ENCODE data around the gene SPATA31D1.
"Not testable (repeated sequence)": the region's sequence is repeated elsewhere in the genome, so short reads cannot be mapped to it uniquely, and the experiment has no call there.

SPATA31D1 gene

DNA sequence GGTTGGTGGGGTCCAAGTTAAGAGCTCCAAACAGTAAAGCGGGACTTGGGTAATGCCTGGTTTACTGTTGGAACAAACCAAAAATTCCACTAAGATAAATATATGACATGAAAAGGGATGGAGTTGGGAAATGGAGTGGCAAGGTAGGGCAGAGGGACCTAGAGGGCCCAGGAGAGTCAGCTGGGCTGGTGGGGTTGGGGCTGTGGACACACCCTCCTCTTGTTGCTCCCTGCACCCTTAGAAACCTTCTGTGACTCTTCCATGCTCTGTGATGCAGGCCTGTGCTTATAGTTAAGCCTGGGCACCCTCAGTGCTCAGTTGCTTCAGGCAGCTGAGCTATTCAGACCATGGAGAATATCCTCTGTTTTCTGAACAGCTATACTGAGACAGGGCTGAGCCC, at the start of gene SPATA31D1:
SPATA31D1 (plus strand) TSS at position 301 of the 400 bp plus-strand sequence; CDS start at position 348, 47 bp downstream.
- DNase-seq = not testable (repeated sequence)

DNA sequence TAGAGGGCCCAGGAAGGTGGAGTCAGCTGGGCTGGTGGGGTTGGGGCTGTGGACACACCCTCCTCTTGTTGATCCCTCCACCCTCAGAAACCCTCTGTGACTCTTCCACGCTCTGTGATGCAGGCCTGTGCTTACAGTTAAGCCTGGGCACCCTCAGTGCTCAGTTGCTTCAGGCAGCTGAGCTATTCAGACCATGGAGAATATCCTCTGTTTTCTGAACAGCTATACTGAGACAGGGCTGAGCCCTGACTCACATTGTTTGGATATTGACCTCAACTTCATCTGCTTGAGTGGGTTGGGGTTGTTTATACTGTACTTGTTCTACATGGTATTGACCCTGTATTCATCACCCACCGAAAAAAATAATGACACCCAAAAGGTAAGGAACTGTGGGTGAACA, 45.2 kb upstream of the SPATA31D1 start, which contains the start of gene SPATA31D3:
SPATA31D3 (plus strand) TSS at position 108 of the 400 bp plus-strand sequence; CDS start at position 194, 86 bp downstream.
- DNase-seq = not testable (repeated sequence)

DNA sequence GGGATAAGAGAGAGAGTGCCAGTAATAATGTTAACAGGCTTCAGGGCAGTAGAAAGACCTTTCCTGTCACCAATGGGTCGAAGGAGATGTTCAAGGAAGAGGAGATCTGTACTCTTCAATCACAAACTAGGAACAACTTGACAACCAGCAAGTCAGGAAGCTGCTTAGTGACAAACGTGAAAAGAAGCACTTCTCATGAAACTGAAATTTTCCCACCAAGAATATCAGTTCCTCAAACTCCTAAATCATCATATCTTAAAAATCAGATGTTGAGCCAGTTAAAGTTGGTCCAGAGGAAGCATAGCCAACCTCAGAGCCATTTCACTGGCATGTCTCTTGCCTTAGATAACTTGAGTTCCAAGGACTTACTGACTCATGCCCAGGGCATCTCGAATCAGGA, 39.9 kb upstream of the SPATA31D1 start:
- not testable (repeated sequence) for DNase-seq

DNA sequence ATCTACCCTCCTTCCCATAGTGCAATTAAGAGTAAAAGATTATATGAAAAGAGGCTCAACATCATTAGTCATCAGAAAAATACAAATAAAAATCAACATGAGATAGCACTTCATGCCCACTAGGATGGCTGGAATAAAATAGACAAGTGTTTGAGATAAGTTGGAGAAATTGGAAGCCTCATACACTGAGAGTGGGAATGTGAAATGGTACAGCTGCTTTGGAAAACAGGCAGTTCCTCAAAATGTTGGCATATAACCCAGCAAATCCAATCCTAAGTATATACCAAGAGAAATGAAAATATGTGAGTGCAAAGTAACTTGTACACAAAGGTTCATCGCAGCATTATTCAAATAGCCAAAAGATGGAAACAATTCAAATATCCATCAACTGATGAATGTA, 35.5 kb upstream of the SPATA31D1 start:
- DNase-seq = no peak

DNA sequence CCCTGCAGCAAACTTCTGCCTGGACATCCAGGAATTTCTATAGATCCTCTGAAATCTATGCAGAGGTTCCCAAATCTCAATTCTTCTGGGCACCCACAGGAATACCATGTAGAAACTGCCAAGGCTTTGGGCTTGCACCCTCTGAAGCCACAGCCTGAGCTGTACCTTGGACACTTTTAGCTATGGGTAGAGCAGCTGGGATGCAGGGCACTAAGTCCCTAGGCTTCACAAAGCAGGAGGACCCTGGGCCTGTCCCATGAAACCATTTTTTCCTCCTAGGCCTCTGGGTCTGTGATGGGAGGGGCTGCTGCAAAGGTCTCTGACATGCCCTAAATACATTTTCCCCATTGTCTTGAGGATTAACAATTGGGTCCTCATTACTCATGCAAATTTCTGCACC, 32.9 kb upstream of the SPATA31D1 start:
- no peak for DNase-seq

DNA sequence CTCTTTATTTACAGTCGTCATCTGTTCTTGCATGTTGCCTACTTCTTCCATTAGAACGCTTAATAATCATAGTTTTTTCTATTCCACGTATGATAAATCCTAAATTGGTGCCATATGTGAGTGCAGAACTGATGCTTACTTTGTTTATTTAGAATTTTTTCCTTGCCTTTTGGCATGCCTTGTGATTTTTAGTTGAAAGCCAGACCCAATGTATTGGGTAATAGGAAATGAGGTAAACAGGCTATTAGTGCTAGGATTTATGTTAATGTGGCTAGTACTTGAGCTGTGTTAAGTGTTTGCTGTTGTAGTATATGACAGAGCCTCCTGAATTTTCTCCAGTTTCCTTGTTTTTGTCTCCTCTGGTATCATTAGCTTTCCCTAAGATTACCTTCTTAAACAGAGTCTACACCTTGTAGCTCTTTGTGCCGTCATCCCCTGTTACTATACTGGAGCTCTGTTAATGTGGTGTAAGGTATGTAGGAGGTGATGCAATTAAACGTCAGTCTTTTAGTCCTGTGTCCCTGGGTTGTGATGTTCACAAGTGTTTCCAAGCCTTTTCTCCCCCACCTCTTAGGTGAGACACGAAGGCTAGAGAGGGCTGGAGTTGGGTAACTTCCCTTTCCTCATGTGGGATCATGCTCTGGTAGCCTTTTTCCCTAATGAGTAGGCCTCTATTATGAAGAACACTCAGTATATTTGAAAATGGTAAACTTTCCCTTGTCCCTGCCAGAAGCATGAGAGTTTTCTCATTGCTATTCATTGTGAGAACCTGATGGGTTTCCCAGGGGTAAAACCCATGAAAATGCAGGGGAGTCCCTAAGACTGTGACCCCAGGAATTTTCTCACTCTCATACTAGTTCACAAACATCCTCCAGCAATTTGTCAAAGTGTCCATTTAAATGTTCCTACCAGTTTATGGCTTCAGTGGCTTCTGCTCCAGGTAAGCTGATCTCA, 24.1 kb upstream of the SPATA31D1 start:
- no peak for DNase-seq

DNA sequence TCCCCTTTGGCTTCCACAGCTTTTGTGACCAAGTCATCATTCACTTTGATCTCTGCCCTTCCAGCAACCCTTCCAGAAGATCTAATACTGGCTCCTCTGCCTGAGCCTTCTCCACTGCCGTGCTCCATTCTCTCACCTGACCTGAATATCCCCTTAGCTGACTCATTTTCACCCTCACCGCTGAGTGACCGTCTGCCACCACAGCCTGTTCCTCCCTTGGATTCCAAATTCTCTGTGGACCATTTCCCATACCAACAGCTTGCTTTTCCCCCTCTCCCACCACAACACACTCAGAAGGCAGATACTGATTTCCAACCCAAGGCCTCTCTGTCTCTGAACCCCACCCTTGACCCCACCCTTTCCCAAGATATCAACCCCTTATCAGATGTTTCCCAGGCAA, 20.5 kb upstream of the SPATA31D1 start:
- DNase-seq = no peak

DNA sequence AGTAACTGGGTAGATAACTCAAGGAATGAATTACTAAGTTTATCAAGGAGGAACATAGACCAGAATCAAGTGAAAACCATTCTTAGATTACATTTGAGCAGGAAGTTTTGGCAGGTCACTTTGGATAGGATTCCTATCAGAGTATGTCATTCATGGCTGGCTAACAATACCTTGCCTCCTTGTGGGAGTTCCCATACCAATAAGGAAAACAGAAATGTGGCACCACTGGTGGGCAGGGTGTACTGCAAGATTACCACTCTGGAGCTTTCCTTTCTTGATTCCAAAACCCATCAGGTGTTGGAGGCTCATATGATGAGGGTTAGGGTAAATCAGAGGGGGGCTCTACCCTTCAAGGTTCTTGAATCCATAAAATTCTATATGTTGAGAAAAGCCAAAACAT, 18.6 kb upstream of the SPATA31D1 start:
- DNase-seq = no peak

DNA sequence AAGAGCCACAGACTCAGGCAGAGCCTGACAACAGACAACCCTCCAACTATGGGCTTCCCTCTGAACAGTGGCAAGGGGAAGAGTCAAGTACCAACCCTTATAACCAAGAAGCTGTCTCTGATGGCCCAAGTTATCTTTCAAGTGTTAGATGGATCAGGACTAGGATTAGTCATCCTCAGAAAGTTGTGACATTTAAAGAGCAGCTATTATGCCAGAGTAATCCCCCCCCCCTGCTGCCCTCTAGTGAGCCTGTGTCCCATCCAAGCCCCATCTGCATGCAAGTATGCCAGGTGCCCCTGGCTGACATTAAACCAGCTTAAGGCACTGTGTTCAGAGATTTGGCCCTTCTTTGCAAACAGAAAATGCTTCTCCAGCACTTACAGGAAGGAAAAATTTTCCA, 16.8 kb upstream of the SPATA31D1 start:
- DNase-seq = no peak

DNA sequence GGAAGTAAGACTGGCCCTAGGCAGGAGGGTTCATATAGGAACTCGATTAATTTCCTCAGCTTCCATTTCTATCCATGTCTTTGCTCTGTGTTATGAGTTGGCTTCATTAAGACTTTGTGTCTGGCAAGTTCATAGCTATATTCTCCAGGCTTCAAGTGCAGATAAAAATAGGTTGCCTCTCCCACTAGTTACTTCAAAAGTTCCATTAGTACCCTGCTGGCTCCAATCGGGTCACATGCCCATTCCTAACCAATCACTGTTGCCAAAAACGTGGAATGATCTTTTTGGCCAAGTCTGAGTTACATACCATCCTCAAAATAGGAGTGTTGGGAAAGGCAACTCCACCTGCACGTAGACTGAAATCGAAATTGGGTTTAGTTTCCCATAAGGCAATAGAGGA, 13.8 kb upstream of the SPATA31D1 start:
- DNase-seq = no peak

DNA sequence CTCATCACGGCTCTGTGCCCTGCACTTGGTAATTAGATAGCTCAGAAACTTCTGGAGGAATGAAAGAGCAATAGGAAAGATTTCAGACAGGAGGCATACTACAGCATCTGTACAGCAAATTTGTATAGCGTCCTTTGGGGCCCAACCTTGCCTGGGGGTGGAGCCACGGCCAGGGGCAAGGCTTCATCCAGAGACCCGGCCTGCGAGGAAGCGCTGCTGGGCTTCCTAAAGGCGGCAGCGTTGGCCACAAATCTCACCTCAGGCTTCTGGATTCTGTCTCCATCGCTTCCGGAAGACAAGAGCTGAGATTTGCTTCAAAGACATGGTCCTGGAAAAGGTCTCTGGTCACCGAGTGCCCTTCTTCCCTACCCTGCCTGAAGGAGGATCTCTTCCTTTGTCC, 12.2 kb upstream of the SPATA31D1 start:
- no peak for DNase-seq

DNA sequence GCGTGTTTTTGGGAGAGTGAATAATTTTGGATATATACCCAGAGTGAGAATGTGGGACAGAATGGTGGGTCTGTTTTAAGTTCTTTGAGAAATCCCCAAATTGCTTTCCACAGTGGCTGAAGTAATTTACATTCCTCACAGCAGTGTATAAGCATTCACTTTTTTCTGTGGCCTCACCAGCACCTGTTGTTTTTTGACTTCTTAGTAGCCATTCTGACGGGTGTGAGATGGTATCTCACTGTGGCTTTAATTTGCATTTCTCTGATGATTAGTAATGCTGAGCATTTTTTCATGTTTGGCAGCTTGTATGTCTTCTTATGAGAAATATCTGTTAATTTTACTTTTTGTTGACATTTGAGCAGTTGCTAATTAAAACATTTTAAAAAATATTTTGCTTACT, 9.4 kb upstream of the SPATA31D1 start:
- no peak for DNase-seq

DNA sequence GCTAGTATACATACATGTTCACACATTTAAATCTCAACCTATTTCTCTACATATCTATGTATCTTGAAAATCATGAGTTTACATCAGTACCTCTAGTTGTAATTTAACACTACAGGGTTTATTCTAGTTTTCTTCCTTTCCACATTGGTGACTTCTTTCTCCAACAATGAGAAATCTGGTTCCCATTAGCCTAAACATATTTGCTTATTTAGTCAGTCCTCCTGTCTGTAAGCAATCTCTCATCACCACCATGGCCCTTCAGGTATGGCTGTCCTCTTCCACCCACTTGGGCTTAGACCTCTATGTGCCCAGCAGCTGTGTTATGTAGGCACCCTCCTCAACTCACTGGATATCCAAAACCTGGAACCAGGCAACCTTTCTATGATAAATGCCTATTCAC, 8.0 kb upstream of the SPATA31D1 start:
- no peak for DNase-seq

DNA sequence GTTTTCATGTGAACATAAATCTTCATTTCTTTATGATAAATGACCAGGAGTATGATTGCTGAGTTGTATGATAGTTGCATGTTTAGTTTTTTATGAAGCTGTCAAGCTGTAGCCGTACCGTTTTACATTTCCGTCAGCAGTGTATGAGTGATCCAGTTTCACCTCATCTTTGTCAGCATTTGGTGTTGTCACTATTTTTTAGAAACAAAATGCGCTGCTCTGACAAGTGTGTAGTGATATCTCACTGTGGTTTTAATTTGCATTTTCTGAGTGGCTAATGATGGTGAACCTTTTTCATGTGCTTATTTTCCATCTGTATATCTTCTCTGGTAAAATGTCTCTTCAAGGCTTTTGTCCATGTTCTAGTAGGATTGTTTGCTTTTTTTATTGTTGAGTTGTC, 6.7 kb upstream of the SPATA31D1 start:
- DNase-seq = no peak

DNA sequence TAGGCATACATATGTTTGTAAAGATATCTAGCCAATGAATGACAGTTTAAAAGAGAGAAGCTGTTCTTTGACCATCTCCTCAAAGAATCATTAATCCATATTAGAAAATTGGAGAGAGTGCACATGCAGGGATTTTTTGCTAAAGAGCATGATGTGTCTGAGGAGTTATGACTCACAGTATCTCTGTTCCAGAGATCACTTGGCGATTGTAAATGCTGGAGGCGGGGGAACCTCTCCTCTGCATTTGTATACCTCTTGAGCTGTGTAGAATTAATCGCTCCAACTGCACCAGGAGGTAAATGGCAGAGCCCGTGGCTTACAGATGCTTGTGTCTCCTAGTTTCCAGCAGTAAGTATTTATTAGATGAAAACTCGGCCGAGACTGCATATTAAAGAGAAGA, 3.6 kb upstream of the SPATA31D1 start:
- DNase-seq = no peak

DNA sequence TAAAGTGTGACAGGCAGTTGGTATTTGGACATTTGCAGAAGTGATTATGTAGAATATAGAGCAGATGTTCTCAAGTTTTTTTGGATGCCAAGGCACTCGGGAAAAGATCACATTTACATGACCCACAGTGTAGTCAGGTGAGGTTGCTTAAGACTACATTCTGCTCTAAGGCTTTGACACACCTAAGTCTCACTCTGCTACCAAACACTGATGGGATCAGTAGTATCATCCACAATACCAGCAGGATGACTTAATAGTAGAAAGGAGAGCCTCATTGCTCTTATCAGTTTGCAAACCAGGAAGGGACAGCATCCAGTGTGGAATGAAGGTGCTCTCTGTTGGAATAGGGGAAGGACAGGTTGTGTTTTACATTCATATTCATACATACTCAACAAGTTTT, 2.5 kb upstream of the SPATA31D1 start:
- DNase-seq = no peak

DNA sequence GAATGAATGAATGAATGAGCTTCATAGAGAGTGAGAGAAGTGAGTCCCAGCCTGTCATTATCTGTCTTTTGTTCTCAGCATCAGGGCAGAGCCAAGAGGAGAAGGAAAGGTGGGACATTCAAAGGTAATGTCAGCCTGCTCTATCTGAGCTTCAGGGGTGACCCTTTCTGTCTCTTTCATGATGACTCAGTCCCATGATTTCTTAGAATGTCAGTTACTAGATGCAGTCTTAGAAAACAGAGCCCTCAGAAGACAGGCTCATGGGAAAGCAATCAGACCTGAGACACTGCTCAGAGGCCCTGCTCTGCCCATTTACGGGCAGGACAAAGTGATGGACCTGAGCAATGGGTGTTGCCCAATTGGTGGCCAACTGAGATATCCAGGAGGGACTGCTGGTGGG, 1.1 kb downstream of the SPATA31D1 start:
- DNase-seq = no peak

DNA sequence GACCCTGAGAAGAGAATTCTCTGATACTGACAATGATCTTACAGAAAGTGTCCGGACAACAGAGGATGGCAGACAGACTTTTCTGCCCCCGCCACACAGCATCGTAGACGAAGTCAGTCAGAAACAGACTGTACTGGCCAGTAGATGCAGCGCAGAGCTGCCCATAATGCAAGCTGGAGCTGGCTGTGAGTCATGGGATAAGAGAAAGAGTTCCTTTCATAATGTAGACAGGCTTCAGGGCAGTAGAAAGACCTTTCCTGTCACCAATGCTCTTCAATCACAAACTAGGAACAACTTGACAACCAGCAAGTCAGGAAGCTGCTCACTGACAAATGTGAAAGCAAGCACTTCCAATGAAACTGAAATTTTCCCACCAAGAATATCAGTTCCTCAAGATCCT, 5.1 kb downstream of the SPATA31D1 start:
- DNase-seq = no peak

DNA sequence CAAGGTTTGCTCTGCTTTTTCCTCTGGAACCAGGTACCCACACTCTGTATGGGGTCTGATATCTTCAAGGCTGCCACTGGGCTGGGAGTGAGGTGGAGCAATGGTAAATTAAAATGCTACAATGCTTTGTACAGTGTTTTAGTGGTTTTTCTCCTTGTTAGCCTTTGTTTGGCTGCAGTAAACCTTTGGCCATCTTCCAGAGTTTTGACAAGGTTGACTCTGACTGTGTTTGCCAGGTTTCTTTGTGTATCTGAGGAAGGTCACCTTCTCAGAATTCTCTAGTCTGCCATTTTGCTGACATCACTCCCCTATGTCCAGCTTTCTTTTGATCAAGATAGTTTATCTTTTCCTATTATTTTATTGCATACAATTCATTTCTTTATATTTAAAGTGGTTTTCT, 11.2 kb downstream of the SPATA31D1 start:
- DNase-seq = no peak

DNA sequence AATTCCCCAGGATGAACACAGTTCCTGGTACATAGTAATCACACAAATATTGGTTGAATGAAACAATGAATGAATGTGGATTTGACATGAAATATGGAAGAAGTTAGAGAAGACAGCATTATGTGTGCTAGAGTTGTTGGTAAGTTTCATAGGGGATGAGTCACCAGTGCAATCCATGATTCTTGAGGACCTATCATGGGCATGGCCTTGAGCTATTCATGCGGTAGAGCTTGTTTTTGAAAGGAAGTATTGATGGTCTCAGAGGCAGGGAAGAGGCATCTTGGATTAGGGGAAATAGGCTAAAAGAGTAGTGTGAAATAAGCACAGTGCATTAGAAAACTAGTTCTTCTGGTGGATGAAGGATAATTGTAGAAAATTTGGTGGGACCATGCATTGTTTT, 22.1 kb downstream of the SPATA31D1 start:
- no peak for DNase-seq

DNA sequence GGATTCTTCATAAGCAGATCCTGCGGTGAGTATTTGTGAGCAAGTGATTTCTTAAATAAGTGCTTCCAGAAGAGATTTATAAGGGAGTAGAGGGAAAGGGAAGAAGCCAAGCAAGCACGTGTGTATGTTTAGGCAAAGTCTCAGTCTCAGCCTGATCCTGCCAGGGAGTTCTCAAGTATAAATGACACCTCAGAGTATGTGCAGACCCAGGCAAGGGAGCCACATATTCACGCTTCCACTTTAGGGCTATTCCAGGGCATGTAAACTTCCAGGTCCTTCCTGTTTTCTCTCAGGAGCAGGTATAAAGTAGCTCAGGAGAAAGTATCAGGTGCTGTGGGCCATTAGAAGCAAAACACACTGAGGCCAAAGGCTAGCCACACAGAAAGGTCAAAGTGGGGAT, 22.6 kb downstream of the SPATA31D1 start:
- DNase-seq = no peak

DNA sequence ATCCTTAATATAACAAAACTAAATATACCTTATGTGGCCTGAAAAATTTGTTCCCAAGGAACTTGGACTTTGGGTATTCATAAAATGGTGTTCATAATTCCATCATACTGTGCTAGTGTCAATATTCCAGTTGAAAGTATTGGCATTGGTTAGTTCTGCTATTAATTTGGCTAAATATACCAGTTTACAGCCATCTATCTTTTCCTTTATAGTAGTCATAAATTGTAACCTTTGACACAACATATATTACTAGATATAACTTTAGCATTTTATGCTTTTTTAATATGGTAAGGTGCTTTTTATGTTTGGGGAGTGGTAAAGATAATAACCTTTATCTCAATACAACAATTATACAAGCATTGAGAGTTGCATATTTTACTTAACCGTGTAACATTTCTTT, 23.7 kb downstream of the SPATA31D1 start:
- DNase-seq = no peak

DNA sequence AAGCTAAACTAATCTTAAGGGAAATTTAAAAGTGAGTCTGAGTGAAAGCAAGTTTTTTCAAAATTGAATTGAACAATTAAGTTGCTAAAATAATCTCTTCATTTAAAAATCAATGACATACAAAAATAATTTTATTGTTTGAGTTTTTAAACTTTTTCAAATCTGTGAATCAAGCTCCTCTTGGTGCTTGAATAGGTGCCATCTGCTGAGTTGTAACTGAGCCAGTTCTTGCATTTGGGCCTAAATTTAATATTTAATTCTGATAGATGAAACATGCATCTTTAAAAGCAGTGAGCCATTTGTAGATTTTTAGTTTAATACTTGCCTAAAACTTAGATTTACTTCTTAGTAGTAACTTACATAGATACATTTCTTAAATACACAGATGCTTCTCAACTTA, 31.8 kb downstream of the SPATA31D1 start:
- no peak for DNase-seq

DNA sequence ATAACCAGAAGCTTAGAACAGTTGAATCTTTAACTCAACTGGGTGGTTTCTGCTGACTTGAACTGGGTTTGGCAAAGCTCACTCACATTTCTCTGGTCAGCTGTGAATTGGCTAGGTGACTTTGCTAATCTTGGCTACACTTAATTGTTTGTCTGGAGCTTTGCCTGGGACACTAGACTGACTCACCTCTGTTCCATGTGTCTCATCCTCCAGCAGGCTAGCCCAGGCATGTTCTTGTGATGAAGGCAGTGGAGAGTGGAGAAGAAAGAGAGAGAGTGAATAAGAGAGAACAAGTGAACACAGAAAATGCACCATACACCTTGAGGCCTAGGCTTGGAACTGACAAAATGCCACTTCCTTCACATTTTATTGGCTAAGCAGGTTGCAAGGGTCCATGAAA, 32.6 kb downstream of the SPATA31D1 start:
- DNase-seq = no peak

DNA sequence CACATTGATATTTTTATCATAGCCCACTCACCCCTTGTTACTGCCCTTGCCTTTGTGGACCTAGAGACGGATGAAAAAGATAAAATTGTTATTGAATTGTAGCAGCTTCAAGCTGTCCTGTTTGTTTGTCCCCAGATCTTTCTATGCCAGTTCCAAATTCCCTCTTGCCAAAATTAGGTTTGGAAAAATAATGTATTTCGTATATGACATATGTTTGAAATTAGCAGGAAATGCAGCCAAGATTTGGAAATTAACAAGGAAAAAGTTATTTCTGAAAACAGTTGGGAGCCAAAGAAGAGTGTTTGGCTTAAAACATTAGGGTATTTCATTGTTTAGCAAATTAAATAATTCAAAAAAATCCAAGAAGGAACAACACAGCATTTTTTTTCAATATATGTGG, 33.5 kb downstream of the SPATA31D1 start:
- no peak for DNase-seq
